ENCODE data around the gene TTBK2. TPM values are rescaled to one million over a fixed set of nuclear protein-coding genes. Genes with fewer than 3 reads are reported as not detected.

Gene TTBK2
- total RNA-seq, 2 donors from 2014 or later: 17.9 to 24.8 TPM

DNA sequence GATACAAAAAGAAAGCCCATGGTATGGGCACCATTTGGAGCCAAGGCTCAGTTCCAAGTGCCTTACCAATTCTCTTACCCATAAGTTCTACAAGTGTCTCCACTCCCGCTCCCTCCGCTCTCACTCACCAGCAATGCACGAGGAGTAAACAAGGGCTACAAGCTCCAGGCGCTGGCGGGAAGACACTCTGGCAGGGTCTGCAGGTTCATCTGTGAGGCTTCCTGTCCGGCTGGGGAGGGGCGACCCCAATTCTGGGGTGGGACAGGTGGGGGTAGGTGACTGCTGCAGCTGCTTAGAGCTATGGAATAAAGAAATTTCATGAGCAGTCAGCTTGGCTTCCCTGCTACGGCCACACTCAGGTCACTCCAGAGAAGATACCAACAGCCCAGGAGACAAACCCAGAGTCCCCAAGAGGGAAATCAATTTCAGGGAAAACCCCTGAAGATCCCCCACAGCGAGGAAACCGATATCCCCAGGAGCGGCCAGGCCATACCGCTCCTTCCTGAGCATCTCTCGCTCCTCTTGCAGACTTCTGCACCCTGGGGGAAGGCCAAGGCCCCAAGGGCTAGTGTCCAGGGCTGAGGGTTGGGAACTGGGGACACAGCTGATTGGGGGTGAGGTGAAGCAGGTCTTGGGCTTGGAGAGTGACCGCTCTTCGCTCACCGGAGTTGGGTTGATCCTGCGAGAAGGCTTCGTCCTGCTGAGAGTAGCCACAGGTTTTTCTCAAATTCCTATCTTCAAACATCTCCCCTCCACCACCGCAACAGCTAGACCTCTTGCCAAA is 185.0 kb downstream of the TTBK2 start:
- H3K4me3 Mint-ChIP-seq: peak overlapping the region; percentile 68
- H3K27ac Mint-ChIP-seq: no peak overlapping the region
- H3K9me3 ChIP-seq (ENCODE audit: control insufficient read depth, low read length): no peaks in the 10 kb centered on the region
- no peaks in the 10 kb centered on the region for H3K9me3 Mint-ChIP-seq
- peak; percentile 56 for DNase-seq
- TF ChIP-seq, protein P1, sequence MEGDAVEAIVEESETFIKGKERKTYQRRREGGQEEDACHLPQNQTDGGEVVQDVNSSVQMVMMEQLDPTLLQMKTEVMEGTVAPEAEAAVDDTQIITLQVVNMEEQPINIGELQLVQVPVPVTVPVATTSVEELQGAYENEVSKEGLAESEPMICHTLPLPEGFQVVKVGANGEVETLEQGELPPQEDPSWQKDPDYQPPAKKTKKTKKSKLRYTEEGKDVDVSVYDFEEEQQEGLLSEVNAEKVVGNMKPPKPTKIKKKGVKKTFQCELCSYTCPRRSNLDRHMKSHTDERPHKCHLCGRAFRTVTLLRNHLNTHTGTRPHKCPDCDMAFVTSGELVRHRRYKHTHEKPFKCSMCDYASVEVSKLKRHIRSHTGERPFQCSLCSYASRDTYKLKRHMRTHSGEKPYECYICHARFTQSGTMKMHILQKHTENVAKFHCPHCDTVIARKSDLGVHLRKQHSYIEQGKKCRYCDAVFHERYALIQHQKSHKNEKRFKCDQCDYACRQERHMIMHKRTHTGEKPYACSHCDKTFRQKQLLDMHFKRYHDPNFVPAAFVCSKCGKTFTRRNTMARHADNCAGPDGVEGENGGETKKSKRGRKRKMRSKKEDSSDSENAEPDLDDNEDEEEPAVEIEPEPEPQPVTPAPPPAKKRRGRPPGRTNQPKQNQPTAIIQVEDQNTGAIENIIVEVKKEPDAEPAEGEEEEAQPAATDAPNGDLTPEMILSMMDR (conservative IDR thresholded peaks at IDR 0.05): no peak
- H3K4me1 ChIP-seq (ENCODE audit: control insufficient read depth, insufficient read depth, low read length): peaks cover 4% of the 10 kb centered on the region
- H3K27me3 ChIP-seq (ENCODE audit: control insufficient read depth, insufficient read depth, low read length, poor library complexity, severe bottlenecking): no peaks in the 10 kb centered on the region
- H3K27ac ChIP-seq (ENCODE audit: low read depth, low read length): no peak overlapping the region
- peak overlapping the region; percentile 84 for H3K4me3 ChIP-seq (ENCODE audit: low read length)
- H3K27me3 Mint-ChIP-seq (ENCODE audit: insufficient read depth): no peaks in the 10 kb centered on the region
- peaks cover 45% of the 10 kb centered on the region for H3K36me3 ChIP-seq (ENCODE audit: control insufficient read depth, insufficient read depth, low read length)
- no peak overlapping the region for H3K9ac ChIP-seq (ENCODE audit: extremely low read depth, low read length, poor library complexity, severe bottlenecking)
- H3K36me3 Mint-ChIP-seq (ENCODE audit: low read depth): peaks cover 38% of the 10 kb centered on the region
- peaks cover 6% of the 10 kb centered on the region for H3K4me1 Mint-ChIP-seq
- 88 to 93% methylated on average over 10 to 19 of the region's 19 CpGs for WGBS, 2 experiments (ENCODE audit: insufficient coverage in 1 of 2, insufficient read length in 1 of 2)

- WGBS, 2 experiments (ENCODE audit: insufficient coverage in 1 of 2, insufficient read length in 1 of 2): 94 to 96% methylated on average over 4 to 6 of the region's 6 CpGs
Observed at GRCh38 chr15:42734076-42734672, 186.4 kb downstream of the TTBK2 start.

DNA sequence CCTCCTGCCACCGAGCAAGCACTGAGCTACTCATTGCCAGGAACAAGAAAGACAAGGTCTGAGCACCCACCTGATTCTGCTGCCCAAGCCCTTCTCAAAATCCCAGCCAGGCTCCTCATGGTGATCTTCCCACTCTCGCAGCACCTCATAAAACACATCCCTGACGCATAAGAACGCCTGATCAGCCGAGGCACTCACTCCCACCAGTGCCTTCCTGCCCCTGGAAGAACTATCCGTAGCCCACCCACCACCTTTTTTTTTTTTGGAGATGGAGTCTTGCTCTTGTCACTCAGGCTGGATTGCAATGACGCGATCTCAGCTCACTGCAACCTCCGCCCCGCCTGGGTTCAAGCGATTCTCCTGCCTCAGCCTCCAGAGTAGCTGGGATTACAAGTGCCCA is 187.6 kb downstream of the TTBK2 start:
- Mint-ChIP-seq H3K4me3 (no peak overlapping the region), H3K27me3 (ENCODE audit: insufficient read depth) (no peaks in the 10 kb centered on the region), H3K9me3 (no peaks in the 10 kb centered on the region), H3K27ac (no peak overlapping the region), H3K4me1 (peaks cover 6% of the 10 kb centered on the region), H3K36me3 (ENCODE audit: low read depth) (peaks cover 56% of the 10 kb centered on the region)
- 60 to 96% methylated on average over 1 to 11 of the region's 11 CpGs for WGBS, 2 experiments (ENCODE audit: insufficient coverage in 1 of 2, insufficient read length in 1 of 2)
- Histone ChIP-seq H3K36me3 (ENCODE audit: control insufficient read depth, insufficient read depth, low read length) (peaks cover 52% of the 10 kb centered on the region), H3K27me3 (ENCODE audit: control insufficient read depth, insufficient read depth, low read length, poor library complexity, severe bottlenecking) (no peaks in the 10 kb centered on the region), H3K4me1 (ENCODE audit: control insufficient read depth, insufficient read depth, low read length) (peaks cover 4% of the 10 kb centered on the region), H3K27ac (ENCODE audit: low read depth, low read length) (no peak overlapping the region), H3K9ac (ENCODE audit: extremely low read depth, low read length, poor library complexity, severe bottlenecking) (no peak overlapping the region), H3K4me3 (ENCODE audit: low read length) (no peak overlapping the region), H3K9me3 (ENCODE audit: control insufficient read depth, low read length) (no peaks in the 10 kb centered on the region)
- TF ChIP-seq, protein P1 (conservative IDR thresholded peaks at IDR 0.05): no peak
- no peak for DNase-seq

More at GRCh38 chr15:42734076-42734672, 186.4 kb downstream of the TTBK2 start:
- H3K9me3 ChIP-seq (ENCODE audit: control insufficient read depth, low read length): no peaks in the 10 kb centered on the region
- no peak overlapping the region for H3K4me3 Mint-ChIP-seq
- H3K4me1 Mint-ChIP-seq: peaks cover 6% of the 10 kb centered on the region
- H3K27me3 Mint-ChIP-seq (ENCODE audit: insufficient read depth): no peaks in the 10 kb centered on the region
- no peak overlapping the region for H3K27ac ChIP-seq (ENCODE audit: low read depth, low read length)
- no peak overlapping the region for H3K27ac Mint-ChIP-seq
- peaks cover 49% of the 10 kb centered on the region for H3K36me3 Mint-ChIP-seq (ENCODE audit: low read depth)
- peaks cover 52% of the 10 kb centered on the region for H3K36me3 ChIP-seq (ENCODE audit: control insufficient read depth, insufficient read depth, low read length)
- H3K4me1 ChIP-seq (ENCODE audit: control insufficient read depth, insufficient read depth, low read length): peaks cover 4% of the 10 kb centered on the region
- TF ChIP-seq, protein P1 (conservative IDR thresholded peaks at IDR 0.05): no peak
- H3K4me3 ChIP-seq (ENCODE audit: low read length): no peak overlapping the region
- no peaks in the 10 kb centered on the region for H3K9me3 Mint-ChIP-seq
- no peak for DNase-seq
- no peaks in the 10 kb centered on the region for H3K27me3 ChIP-seq (ENCODE audit: control insufficient read depth, insufficient read depth, low read length, poor library complexity, severe bottlenecking)
- no peak overlapping the region for H3K9ac ChIP-seq (ENCODE audit: extremely low read depth, low read length, poor library complexity, severe bottlenecking)
